WI38 (cell line): Measurements from ENCODE around the gene GJB2.
A peak's percentile ranks its signal among the peaks of the same experiment; 100 is the strongest.

Experiments
- H3K4me3 ChIP-seq: 2 replicates; pipeline ENCODE4 v1.5.1; 2011; ENCODE audit warnings: low read depth, mild to moderate bottlenecking, control low read depth, low read length
- CTCF ChIP-seq: IDR thresholded peaks from 2 replicates; pipeline ENCODE4 v1.5.1; 2012; ENCODE audit warnings: low read depth, mild to moderate bottlenecking, control low read depth, low read length

GJB2 gene

DNA sequence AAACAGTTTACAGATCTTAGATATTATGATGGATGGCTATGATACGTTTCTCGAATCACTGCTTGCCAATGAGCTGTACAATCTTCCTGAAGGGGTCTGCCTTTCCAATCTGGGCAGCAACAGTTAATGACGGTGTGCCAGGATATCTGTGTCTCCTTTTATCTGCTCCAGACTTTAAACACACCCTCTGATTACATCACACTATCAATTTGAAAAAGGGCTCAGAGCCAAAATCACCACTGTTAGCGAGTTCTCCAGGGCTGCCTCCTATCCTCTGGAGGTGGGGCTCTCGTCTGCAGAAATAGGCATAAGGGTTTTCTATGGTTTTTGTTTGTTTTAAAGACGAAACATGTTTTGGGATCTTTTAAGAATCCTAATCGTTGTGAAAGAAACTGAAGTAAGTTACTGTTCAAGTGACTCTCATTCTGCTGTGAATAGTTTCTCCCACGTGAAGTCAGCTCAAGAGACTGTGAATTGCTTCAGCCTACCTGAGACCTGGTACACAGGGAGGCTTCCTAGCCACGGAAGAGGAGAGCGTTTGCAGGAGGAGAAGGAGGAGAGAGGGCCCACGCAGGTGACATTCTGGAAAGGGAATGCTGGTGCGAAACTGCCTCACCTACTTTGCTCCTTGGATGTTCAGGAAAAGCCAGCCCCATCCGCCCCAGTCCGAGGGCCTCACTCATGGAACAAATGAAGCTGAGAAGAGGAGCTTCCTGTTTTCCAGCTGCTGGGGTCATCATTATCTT is 16.7 kb downstream of the GJB2 start:
- no peak overlapping the region for H3K4me3 ChIP-seq
- no peak for TF ChIP-seq CTCF

GRCh38 chr13:20175406-20175794 is 17.3 kb downstream of the GJB2 start:
- TF ChIP-seq CTCF: no peak
- H3K4me3 ChIP-seq: peak overlapping the region; percentile 34

DNA sequence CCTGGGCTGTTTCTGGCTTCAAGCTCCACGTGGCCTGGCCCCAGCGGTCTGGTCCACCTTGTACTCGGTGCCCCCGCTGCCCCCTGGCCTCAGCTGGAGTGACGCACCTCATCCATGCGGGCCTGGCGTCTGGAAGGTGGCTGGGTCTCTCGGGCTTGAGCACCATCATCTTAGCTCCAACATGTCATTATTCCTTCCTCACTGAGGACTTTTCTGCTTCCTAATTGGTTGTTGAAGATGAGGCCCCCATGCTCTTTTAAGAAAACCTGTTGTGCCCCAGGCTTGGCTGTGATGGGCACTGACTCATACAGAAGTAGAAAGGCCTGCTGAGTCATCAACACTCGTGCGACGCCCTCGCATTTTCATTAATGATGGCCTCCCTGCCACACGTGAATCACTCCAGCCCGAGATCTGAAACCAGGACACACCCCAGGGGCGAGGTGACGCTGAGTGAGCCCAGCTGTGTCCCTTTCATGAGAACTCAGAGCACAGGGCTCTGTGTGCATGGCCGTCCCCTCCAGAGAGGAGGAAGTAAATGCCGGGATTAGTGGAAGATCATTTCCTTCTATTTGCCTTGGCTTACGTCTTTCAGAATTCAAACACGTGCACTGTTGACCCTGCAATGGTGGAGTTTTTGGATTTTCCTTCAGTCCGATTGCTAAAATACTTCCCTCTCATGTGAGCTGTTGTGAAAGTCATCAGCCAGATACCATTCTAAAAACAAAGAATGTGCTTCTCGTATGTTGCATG is 17.9 kb downstream of the GJB2 start:
- H3K4me3 ChIP-seq: peak overlapping the region; percentile 34
- no peak for TF ChIP-seq CTCF

GRCh38 chr13:20173116-20173746 is 19.5 kb downstream of the GJB2 start:
- TF ChIP-seq CTCF: no peak
- H3K4me3 ChIP-seq: no peak overlapping the region

DNA sequence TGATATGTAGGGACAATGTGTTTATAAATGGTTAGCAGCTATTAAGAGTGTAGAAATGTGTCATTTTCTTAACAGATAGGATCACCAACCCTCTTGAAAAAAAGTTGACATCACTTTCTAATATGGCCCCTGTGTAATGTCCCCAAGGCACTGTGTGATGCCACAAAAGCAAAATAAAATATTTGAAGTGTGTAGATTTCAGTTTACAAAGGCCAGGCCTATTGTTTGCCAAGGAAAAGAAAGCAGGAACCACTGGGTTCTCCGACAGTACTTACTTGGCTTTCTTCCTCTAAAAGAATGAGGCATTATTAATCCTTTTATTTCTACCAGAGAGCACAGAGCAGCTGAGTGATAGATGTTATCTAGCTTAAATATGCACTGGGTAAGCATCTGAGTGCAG is 21.4 kb downstream of the GJB2 start:
- H3K4me3 ChIP-seq: no peak overlapping the region
- no peak for TF ChIP-seq CTCF

DNA sequence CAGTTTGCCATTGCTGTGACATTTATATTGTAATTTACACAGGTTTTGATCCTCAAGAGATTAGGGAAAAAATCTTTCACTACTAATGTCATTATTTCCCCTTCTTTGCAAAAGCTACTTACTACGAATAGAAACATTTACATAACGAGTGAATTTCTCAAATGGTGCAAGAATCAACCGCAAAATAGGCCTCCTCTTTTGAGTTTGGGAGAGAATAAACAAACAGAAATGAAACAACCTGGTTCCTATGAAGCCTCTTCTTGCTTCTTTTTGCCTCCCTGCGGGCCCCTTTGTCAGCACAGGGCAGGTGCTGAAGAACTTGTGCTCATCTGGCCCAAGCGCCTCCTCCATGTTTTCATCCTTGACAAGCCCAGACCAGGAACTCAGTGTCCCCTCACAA is 21.8 kb downstream of the GJB2 start:
- no peak for TF ChIP-seq CTCF
- H3K4me3 ChIP-seq: no peak overlapping the region

DNA sequence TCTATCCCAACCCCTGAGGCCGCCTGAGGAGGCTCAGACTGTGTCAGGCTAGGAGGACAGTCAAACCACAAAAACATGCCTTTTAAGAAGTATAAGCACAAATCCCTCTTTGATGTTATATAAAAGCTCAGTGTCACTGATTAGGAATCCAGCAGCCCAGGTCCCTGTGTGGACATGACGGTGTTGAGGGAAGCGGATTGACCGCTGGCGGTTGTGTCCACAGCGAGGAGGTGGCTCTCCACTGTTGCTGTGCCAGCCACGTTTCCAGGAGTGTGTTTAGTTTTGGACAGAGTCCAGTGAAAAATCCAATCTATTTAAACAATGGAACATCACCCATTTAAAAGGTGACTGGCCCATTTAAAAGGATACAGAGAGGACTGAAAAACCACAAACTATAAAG is 24.3 kb downstream of the GJB2 start:
- H3K4me3 ChIP-seq: no peak overlapping the region
- no peak for TF ChIP-seq CTCF
